Stomach smooth muscle (tissue), 2 donors: ENCODE data around the gene FOXB1.

ENCODE experiments used
- H3K27ac ChIP-seq: one replicate; pipeline ENCODE4 v1.7.0; 2013; ENCODE audit warnings: mild to moderate bottlenecking, low read length, inconsistent platforms
- H3K27me3 ChIP-seq, 2 donors: one replicate each; pipeline ENCODE4 v1.7.0; 2013; ENCODE audit warnings: low read length in 2 of 2; ENCODE audit not compliant: insufficient read depth in 2 of 2, control insufficient read depth in 1 of 2
- H3K36me3 ChIP-seq, 2 donors: one replicate each; pipeline ENCODE4 v1.7.0; 2013; ENCODE audit warnings: low read length in 2 of 2; ENCODE audit not compliant: control insufficient read depth in 2 of 2, insufficient read depth in 2 of 2
- H3K4me1 ChIP-seq: one replicate; pipeline ENCODE4 v1.7.0; 2013; ENCODE audit warnings: low read length; ENCODE audit not compliant: control insufficient read depth, insufficient read depth
- H3K4me3 ChIP-seq, 2 donors: one replicate each; pipeline ENCODE4 v1.7.0; 2013; ENCODE audit warnings: low read length in 2 of 2
- H3K9ac ChIP-seq, 2 donors: one replicate each; pipeline ENCODE4 v1.7.0; 2013; ENCODE audit warnings: low read length in 2 of 2, mild to moderate bottlenecking in 1 of 2
- H3K9me3 ChIP-seq, 2 donors: one replicate each; pipeline ENCODE4 v1.7.0; 2013; ENCODE audit warnings: low read length in 2 of 2; ENCODE audit not compliant: control insufficient read depth in 2 of 2
- donor health status: healthy.
- donor health status: Pancreatic carcinoma.

Gene FOXB1

DNA sequence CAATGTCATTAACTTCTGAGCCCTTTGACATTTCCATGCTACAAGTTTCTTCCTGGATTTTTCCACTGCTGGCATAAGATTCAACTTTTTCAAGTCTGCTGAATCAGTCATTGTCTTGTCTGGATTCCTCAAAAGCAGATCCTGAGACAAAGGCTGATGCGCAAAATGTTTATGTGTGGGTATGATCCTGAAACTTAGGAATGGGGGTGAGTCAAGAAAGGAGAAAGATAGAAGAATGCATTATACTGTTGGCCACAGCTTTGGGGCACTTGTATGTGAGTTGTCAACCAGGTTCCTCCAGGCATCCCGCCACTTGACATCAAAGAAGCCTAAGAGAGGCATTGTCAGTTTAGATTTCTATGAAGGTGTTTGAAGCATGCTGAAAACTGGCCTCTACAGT is 50.4 kb downstream of the FOXB1 start:
- Histone ChIP-seq H3K9me3 (peaks cover 5% of the 10 kb centered on the region in 2 donors), H3K4me3 (no peak overlapping the region), H3K9ac (no peak overlapping the region)

More for the DNA sequence above, 50.4 kb downstream of the FOXB1 start:
- Histone ChIP-seq H3K27me3 (peaks cover 0 to 3% of the 10 kb centered on the region in 2 donors), H3K27ac (no peak overlapping the region), H3K4me1 (no peaks in the 10 kb centered on the region), H3K36me3 (no peaks in the 10 kb centered on the region)
